NCI-H2107 treated with DMSO at 0.1 percent for 48 hours (cell line): Measurements from ENCODE around the gene PRKN.

Experiments
- DNase-seq: peaks from one replicate; lab custom pipeline; 2025; ENCODE audit not compliant: unreplicated experiment; lab: John Stamatoyannopoulos, UW

Gene PRKN

GRCh38 chr6:161644521-161644920 lies 1083.0 kb downstream of the PRKN start:
- no peak for DNase-seq

GRCh38 chr6:161641175-161641574 lies 1086.4 kb downstream of the PRKN start:
- DNase-seq = no peak

GRCh38 chr6:161639772-161640171 lies 1087.8 kb downstream of the PRKN start:
- no peak for DNase-seq

GRCh38 chr6:161637658-161638057 lies 1089.9 kb downstream of the PRKN start:
- no peak for DNase-seq

- DNase-seq = no peak
Measured at GRCh38 chr6:161636882-161637430, 1090.6 kb downstream of the PRKN start.

- no peak for DNase-seq
Measured at GRCh38 chr6:161635975-161636374, 1091.6 kb downstream of the PRKN start.

- no peak for DNase-seq
Measured at GRCh38 chr6:161634916-161635315, 1092.7 kb downstream of the PRKN start.

GRCh38 chr6:161631676-161632194 lies 1095.8 kb downstream of the PRKN start:
- no peak for DNase-seq

- DNase-seq = no peak
Measured at GRCh38 chr6:161630674-161631073, 1096.9 kb downstream of the PRKN start.

GRCh38 chr6:161626132-161626676 lies 1101.4 kb downstream of the PRKN start:
- no peak for DNase-seq

- no peak for DNase-seq
Measured at GRCh38 chr6:161624111-161624510, 1103.5 kb downstream of the PRKN start.

- DNase-seq = no peak
Measured at GRCh38 chr6:161622779-161623178, 1104.8 kb downstream of the PRKN start.

- DNase-seq = no peak
Measured at GRCh38 chr6:161618831-161619454, 1108.6 kb downstream of the PRKN start.

GRCh38 chr6:161613711-161614110 lies 1113.9 kb downstream of the PRKN start:
- no peak for DNase-seq

GRCh38 chr6:161608771-161609170 lies 1118.8 kb downstream of the PRKN start:
- no peak for DNase-seq

- no peak for DNase-seq
Measured at GRCh38 chr6:161607696-161608297, 1119.8 kb downstream of the PRKN start.

- no peak for DNase-seq
Measured at GRCh38 chr6:161602359-161602758, 1125.2 kb downstream of the PRKN start.

- no peak for DNase-seq
Measured at GRCh38 chr6:161598896-161599295, 1128.7 kb downstream of the PRKN start.

GRCh38 chr6:161596807-161597520 lies 1130.6 kb downstream of the PRKN start:
- no peak for DNase-seq

GRCh38 chr6:161594412-161594811 lies 1133.2 kb downstream of the PRKN start:
- no peak for DNase-seq

GRCh38 chr6:161590961-161591627 lies 1136.5 kb downstream of the PRKN start:
- DNase-seq = no peak
